ENCODE data around the gene DPYD.
A peak's percentile ranks its signal among the peaks of the same experiment; 100 is the strongest.

DPYD gene

GRCh38 chr1:97824200-97824599 lies 96.6 kb downstream of the DPYD start:
- Histone ChIP-seq H3K4me1 (ENCODE audit: insufficient read depth, low read length, poor library complexity, severe bottlenecking) (peaks cover 22% of the 10 kb centered on the region), H3K79me2 (ENCODE audit: insufficient read depth, low read length) (no peaks in the 10 kb centered on the region), H3K36me3 (ENCODE audit: insufficient read depth, low read length) (no peaks in the 10 kb centered on the region), H3F3A (ENCODE audit: low read depth) (peaks cover 4% of the 10 kb centered on the region; the same call in 1 of the 2 replicates), H3K9ac (ENCODE audit: low read depth, low read length, poor library complexity, severe bottlenecking) (no peak overlapping the region), H3K9me3 (ENCODE audit: insufficient read depth, low read depth, low read length) (no peaks in the 10 kb centered on the region), H3K4me2 (ENCODE audit: low read depth, low read length, poor library complexity, severe bottlenecking) (no peak overlapping the region), H3K9me2 (replicated peaks; ENCODE audit: low read depth, low read length) (no peaks in the 10 kb centered on the region), H3K4me3 (ENCODE audit: low read length, poor library complexity, severe bottlenecking) (no peak overlapping the region), H2AFZ (ENCODE audit: low read length) (no peak overlapping the region), H3K27me3 (ENCODE audit: insufficient read depth, low read length, poor library complexity, severe bottlenecking) (no peaks in the 10 kb centered on the region), H4K20me1 (ENCODE audit: insufficient read depth, low read length, poor library complexity, severe bottlenecking) (no peaks in the 10 kb centered on the region)
- TF ChIP-seq CTCF (conservative IDR thresholded peaks at IDR 0.05; ENCODE audit: low read length) (no peak), EZH2phosphoT487 (IDR thresholded peaks at IDR 0.05; ENCODE audit: borderline replicate concordance) (no peak)

GRCh38 chr1:97820470-97821188 lies 100.2 kb downstream of the DPYD start:
- TF ChIP-seq EZH2phosphoT487 (IDR thresholded peaks at IDR 0.05; ENCODE audit: borderline replicate concordance), result no peak
- peak; percentile 81 for TF ChIP-seq CTCF (conservative IDR thresholded peaks at IDR 0.05; ENCODE audit: low read length)
- H3K4me2 ChIP-seq (ENCODE audit: low read depth, low read length, poor library complexity, severe bottlenecking), result no peak overlapping the region
- H4K20me1 ChIP-seq (ENCODE audit: insufficient read depth, low read length, poor library complexity, severe bottlenecking), result no peaks in the 10 kb centered on the region
- no peaks in the 10 kb centered on the region for H3F3A ChIP-seq (ENCODE audit: low read depth)
- no peak overlapping the region for H3K4me3 ChIP-seq (ENCODE audit: low read length, poor library complexity, severe bottlenecking)
- peaks cover 5% of the 10 kb centered on the region for H3K4me1 ChIP-seq (ENCODE audit: insufficient read depth, low read length, poor library complexity, severe bottlenecking)
- H3K27me3 ChIP-seq (ENCODE audit: insufficient read depth, low read length, poor library complexity, severe bottlenecking), result no peaks in the 10 kb centered on the region
- H2AFZ ChIP-seq (ENCODE audit: low read length), result no peak overlapping the region
- H3K9ac ChIP-seq (ENCODE audit: low read depth, low read length, poor library complexity, severe bottlenecking), result no peak overlapping the region
- H3K9me2 ChIP-seq (replicated peaks; ENCODE audit: low read depth, low read length), result no peaks in the 10 kb centered on the region
- H3K9me3 ChIP-seq (ENCODE audit: insufficient read depth, low read depth, low read length), result no peaks in the 10 kb centered on the region
- H3K79me2 ChIP-seq (ENCODE audit: insufficient read depth, low read length), result no peaks in the 10 kb centered on the region
- H3K36me3 ChIP-seq (ENCODE audit: insufficient read depth, low read length), result no peaks in the 10 kb centered on the region

DNA sequence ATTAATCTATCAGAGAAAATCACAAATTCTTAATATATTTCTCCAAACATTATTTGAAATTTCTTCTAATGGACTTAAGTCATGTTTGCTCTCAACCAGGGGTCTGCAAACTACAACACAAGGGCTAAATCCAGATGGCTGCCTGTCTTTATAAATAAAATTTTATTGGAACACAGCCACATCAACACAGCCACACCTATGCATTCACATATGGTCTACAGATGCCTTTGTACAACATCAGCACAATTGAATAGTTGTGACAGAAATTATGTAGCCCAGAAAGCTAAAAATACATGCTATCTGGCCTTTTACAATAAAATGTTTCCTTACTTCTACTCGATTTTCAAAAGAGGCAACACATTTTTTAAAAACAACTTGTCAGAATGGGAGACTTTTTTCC lies 103.9 kb downstream of the DPYD start:
- Histone ChIP-seq H2AFZ (ENCODE audit: low read length) (no peak overlapping the region), H3K79me2 (ENCODE audit: insufficient read depth, low read length) (0 out of 2 replicates have a peak, but pooled peaks cover 2% of the 10 kb centered on the region), H4K20me1 (ENCODE audit: insufficient read depth, low read length, poor library complexity, severe bottlenecking) (no peaks in the 10 kb centered on the region), H3K4me1 (ENCODE audit: insufficient read depth, low read length, poor library complexity, severe bottlenecking) (no peaks in the 10 kb centered on the region), H3F3A (ENCODE audit: low read depth) (no peaks in the 10 kb centered on the region), H3K27me3 (ENCODE audit: insufficient read depth, low read length, poor library complexity, severe bottlenecking) (no peaks in the 10 kb centered on the region), H3K9me2 (replicated peaks; ENCODE audit: low read depth, low read length) (no peaks in the 10 kb centered on the region), H3K4me2 (ENCODE audit: low read depth, low read length, poor library complexity, severe bottlenecking) (no peak overlapping the region), H3K36me3 (ENCODE audit: insufficient read depth, low read length) (no peaks in the 10 kb centered on the region; the same call in 1 of the 2 replicates), H3K9ac (ENCODE audit: low read depth, low read length, poor library complexity, severe bottlenecking) (no peak overlapping the region), H3K9me3 (ENCODE audit: insufficient read depth, low read depth, low read length) (no peaks in the 10 kb centered on the region), H3K4me3 (ENCODE audit: low read length, poor library complexity, severe bottlenecking) (no peak overlapping the region)
- TF ChIP-seq CTCF (conservative IDR thresholded peaks at IDR 0.05; ENCODE audit: low read length), result no peak
- no peak for TF ChIP-seq EZH2phosphoT487 (IDR thresholded peaks at IDR 0.05; ENCODE audit: borderline replicate concordance)

All from Loucy (cell line).